Kidney epithelial cell (primary cell): ENCODE results near the gene C1QTNF5. TPM values are rescaled to one million over a fixed set of nuclear protein-coding genes. Genes with fewer than 3 reads are reported as not detected.
A peak's percentile ranks its signal among the peaks of the same experiment; 100 is the strongest.
"Not testable (repeated sequence)": the region's sequence is repeated elsewhere in the genome, so short reads cannot be mapped to it uniquely, and the experiment has no call there.

Source experiments
- DNase-seq: peaks from one replicate; pipeline ENCODE4 v3.0.0-alpha.2; 2010; ENCODE audit warnings: low read depth
- H3K27me3 ChIP-seq: 2 replicates; pipeline ENCODE4 v1.6.0; 2011; ENCODE audit warnings: low read length; ENCODE audit not compliant: control insufficient read depth, insufficient read depth
- H3K36me3 ChIP-seq: 2 replicates; pipeline ENCODE4 v1.5.1; 2011; ENCODE audit warnings: low read length; ENCODE audit not compliant: control insufficient read depth, insufficient read depth
- H3K4me3 ChIP-seq: 2 replicates; pipeline ENCODE4 v1.5.1; 2011; ENCODE audit warnings: low read depth, mild to moderate bottlenecking, control low read depth, low read length
- CTCF ChIP-seq: IDR thresholded peaks from 2 replicates; pipeline ENCODE4 v1.5.1; 2011; ENCODE audit warnings: mild to moderate bottlenecking, moderate library complexity, low read length, control low read depth, inconsistent platforms; ENCODE audit not compliant: insufficient read depth, poor library complexity, severe bottlenecking
- total RNA-seq: library from RNA; depleted of rRNA; stranded (reverse); fragments of >200 nt; gene quantifications from 2 replicates; pipeline ENCODE4 v1.2.3, GENCODE V29; 2015

The C1QTNF5 gene
- total RNA-seq = 2.9 and 6.2 TPM in 2 replicates

DNA sequence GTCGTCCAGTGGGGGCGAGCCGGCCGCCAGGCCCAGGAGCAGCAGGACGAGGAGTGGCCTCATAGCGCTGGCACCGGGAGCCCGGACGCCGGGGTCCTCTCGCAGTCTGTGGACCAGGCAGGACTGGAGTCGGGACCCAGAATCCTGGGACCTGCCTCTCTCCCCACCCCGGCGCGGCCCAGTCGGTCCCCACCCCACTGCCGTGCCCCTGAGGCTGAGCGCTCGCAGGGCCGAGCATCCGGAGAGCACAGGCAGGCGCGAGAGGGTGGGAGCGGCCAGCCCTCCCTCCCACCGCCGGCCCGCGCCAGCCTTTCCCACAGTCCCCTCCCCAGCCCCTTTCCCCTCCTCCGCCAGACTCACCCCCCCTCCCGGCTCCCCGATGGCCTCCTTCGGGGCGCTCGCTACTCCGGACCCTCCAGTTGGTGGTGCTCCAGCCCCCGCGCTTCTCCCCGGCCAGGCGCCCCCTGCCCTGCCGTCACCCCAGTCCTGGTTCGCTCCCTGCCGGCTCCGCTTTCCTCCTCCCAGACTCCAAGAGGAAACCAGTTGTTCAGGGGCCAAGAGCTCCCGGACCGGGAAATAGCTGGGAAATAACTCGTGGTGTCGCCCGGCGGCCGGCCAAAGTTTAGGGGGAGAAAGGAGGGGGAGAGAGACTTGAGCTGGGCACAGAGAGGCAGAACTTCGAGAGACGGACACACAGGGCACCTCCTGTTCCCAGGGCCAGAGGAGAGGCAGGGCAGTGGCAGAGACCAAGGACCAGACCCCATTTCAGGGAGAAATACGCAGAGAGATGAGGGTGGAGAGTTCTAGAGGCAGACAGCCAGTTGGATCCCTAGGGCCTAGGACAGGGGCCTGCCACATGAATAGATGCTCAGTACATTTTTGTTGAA is at the start of gene C1QTNF5:
C1QTNF5 (minus strand) TSS at position 549 of the 887 bp plus-strand sequence; CDS start at position 63, 486 bp downstream.
- peaks cover 33% of the 10 kb centered on the region for H3K27me3 ChIP-seq
- H3K36me3 ChIP-seq = no peaks in the 10 kb centered on the region
- TF ChIP-seq CTCF = no peak
- DNase-seq = no peak
- peak within 1 kb of the TSS; percentile 37 for H3K4me3 ChIP-seq

DNA sequence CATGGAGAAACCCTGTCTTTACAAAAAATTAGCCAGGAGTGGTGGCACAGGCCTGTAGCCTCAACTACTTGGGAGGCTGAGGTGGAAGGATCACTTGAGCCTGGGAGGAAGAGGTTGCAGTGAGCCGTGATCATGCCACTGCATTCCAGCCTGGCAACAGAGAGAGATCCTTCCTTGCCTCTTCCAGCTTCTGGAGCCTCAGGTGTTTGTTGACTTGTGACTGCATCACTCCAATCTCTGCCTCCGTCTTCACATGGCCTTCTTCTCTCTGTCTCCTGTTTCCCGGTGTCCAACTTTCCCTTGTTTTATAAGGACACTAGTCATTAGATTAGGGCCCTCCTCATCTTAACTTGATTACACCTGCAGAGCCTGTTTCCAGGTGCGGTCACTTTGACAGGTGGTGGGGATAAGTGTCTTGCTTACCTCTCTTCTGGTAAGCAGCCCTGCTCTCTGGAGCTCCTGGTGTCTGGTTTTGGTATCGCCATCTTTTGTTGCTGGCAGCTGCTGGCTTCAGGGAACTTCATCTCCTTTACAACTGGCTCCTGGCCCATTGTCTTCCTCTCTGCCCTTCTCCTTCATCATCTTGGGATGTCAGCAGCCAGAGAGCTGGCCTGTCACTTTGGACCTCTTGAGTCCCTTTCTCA is 49.0 kb upstream of the C1QTNF5 start:
- Histone ChIP-seq H3K36me3 (no peaks in the 10 kb centered on the region), H3K27me3 (no peaks in the 10 kb centered on the region), H3K4me3 (no peak overlapping the region)
- DNase-seq = no peak
- peak; percentile 36 for TF ChIP-seq CTCF

DNA sequence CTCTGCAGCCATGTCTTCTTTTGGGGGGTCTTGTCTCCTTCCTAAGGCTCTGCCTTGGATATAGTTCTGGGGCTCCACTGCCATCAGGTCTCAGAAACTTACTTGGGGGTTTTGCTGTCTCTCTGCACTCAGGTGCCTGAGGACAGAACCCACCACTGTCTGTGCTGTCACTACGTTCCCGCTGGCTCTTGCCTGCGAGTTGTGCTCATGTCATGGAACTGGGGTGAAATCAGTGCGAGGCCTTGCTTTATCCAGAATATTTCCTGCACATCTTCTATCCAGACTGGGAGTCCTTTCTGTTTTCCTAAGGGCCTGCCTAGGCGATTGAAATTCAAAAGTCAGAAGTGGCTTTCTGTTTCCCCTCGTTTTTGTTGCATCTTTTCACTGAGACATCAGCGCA is 47.4 kb upstream of the C1QTNF5 start:
- Histone ChIP-seq H3K4me3 (no peak overlapping the region), H3K36me3 (no peaks in the 10 kb centered on the region), H3K27me3 (no peaks in the 10 kb centered on the region)
- no peak for DNase-seq
- TF ChIP-seq CTCF = no peak

- H3K4me3 ChIP-seq = no peak overlapping the region
- DNase-seq = no peak
- no peaks in the 10 kb centered on the region for H3K36me3 ChIP-seq
- no peak for TF ChIP-seq CTCF
- no peaks in the 10 kb centered on the region for H3K27me3 ChIP-seq
These were observed 43.6 kb upstream of the C1QTNF5 start for GRCh38 chr11:119384332-119384731.

GRCh38 chr11:119382513-119382912 is 41.8 kb upstream of the C1QTNF5 start:
- not testable (repeated sequence) for H3K4me3 ChIP-seq, H3K27me3 ChIP-seq, H3K36me3 ChIP-seq, DNase-seq

DNA sequence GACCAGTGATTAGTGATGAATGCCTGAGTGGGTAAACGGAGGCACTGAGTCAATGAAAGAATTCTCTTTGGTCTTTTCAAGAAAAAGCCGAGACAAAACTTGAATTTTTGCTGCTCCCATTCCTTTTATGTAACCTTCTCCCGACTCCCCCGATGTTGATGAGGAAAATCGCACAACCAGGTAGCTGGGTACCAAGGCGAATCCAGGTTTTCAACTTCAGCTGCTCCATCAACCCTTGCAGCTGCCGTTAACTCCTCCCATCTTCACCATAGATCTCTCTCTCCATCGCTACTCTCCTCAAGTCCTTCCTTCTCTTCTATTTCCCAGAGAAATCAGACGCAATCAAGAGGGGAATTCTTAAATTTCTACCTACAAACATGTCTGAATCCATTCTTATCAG is 41.4 kb upstream of the C1QTNF5 start:
- Histone ChIP-seq H3K36me3 (no peaks in the 10 kb centered on the region), H3K27me3 (no peaks in the 10 kb centered on the region), H3K4me3 (peak overlapping the region; percentile 23)
- no peak for DNase-seq
- no peak for TF ChIP-seq CTCF
